ENCODE results near the gene CERS3. TPM values are rescaled to one million over a fixed set of nuclear protein-coding genes. Genes with fewer than 3 reads are reported as not detected.

The CERS3 gene
- total and polyA plus RNA-seq, 2 of the 4 experiments (the other 2 are of a cell fraction): not detected

GRCh38 chr15:100434561-100434960 is 94.2 kb downstream of the CERS3 start:
- CTCF ChIA-PET: no interaction called here
- no peak overlapping the region for H4K5ac ChIP-seq (ENCODE audit: low read depth, low read length)
- DNase-seq (no peak), ATAC-seq (ENCODE audit: low read depth) (no peak)
- no peak overlapping the region for H3K27ac ChIP-seq (ENCODE audit: insufficient read depth, low read length)
- WGBS, 2 experiments (ENCODE audit: extremely low coverage in 2 of 2, insufficient read length in 1 of 2): no CpG with 5 or more reads among the region's 6 CpGs
- H3K18ac ChIP-seq (ENCODE audit: low read depth, low read length): no peak overlapping the region
- H2BK20ac ChIP-seq (ENCODE audit: low read depth, low read length): no peak overlapping the region
- in situ Hi-C loops (cut with MboI; ENCODE audit: low sequenced_read_pairs): no loop called here
- no peak overlapping the region for H3K4ac ChIP-seq (ENCODE audit: low read depth, low read length)
- no peak overlapping the region for H3K23ac ChIP-seq (ENCODE audit: low read depth, low read length)
- peaks cover 18% of the 10 kb centered on the region for H3K9me3 ChIP-seq (ENCODE audit: control insufficient read depth, insufficient read depth, low read length)
- no peaks in the 10 kb centered on the region for H3K9me1 ChIP-seq (ENCODE audit: insufficient read depth, low read length)
- H4K91ac ChIP-seq (ENCODE audit: insufficient read depth, low read depth, low read length): no peak overlapping the region
- no peak overlapping the region for H3K14ac ChIP-seq (replicated peaks; ENCODE audit: low read depth, low read length)
- no peak overlapping the region for H3K9ac ChIP-seq (ENCODE audit: low read depth, low read length)
- no peak overlapping the region for H2BK15ac ChIP-seq (ENCODE audit: low read depth, low read length)
- no peak overlapping the region for H2BK5ac ChIP-seq (ENCODE audit: low read depth, low read length, poor library complexity, severe bottlenecking)
- no peak overlapping the region for H3K56ac ChIP-seq (ENCODE audit: extremely low read depth, insufficient read depth, low read length)
- H3K4me1 ChIP-seq (ENCODE audit: control insufficient read depth, insufficient read depth, low read length): no peaks in the 10 kb centered on the region
- TF ChIP-seq CTCF (conservative IDR thresholded peaks at IDR 0.05; ENCODE audit: low read depth, low read length): no peak
- TF ChIP-seq MXI1 (IDR thresholded peaks at IDR 0.05; ENCODE audit: borderline replicate concordance, low read depth, low read length): no peak
- no peak for TF ChIP-seq MAZ (IDR thresholded peaks at IDR 0.05; ENCODE audit: borderline replicate concordance, low read depth, low read length)
- TF ChIP-seq RAD21 (IDR thresholded peaks at IDR 0.05; ENCODE audit: low read length): no peak
- no peak for TF ChIP-seq MAFK (IDR thresholded peaks at IDR 0.05; ENCODE audit: low read depth, low read length)
- TF ChIP-seq NFE2L2 (IDR thresholded peaks at IDR 0.05; ENCODE audit: low read depth, low read length): no peak
- TF ChIP-seq RCOR1 (IDR thresholded peaks at IDR 0.05; ENCODE audit: insufficient replicate concordance, low read length): no peak
- TF ChIP-seq POLR2A (IDR thresholded peaks at IDR 0.05; ENCODE audit: low read depth, low read length): no peak
- no peaks in the 10 kb centered on the region for H3K27me3 ChIP-seq (ENCODE audit: control insufficient read depth, insufficient read depth, low read length)
- no peaks in the 10 kb centered on the region for H4K20me1 ChIP-seq (ENCODE audit: insufficient read depth, low read length)
- POLR2A ChIA-PET (ENCODE audit: unreplicated experiment): no interaction called here
- dilution Hi-C loops (cut with HindIII; ENCODE audit: low sequenced_read_pairs, unreplicated experiment): no loop called here
- no peak overlapping the region for H4K8ac ChIP-seq (ENCODE audit: low read depth in 2 of 2, low read length in 2 of 2)
- H3K4me3 ChIP-seq (ENCODE audit: insufficient read depth, low read depth, low read length): no peak overlapping the region
- no peak overlapping the region for H3K4me2 ChIP-seq (ENCODE audit: low read depth, low read length)
- intact Hi-C loops (cut with micrococcal nuclease): no loop called here
- BruUV-seq (replicated peaks): no TSS peak
- H2AK5ac ChIP-seq (ENCODE audit: low read depth, low read length): no peak overlapping the region
- no peak overlapping the region for H2AK9ac ChIP-seq (replicated peaks; ENCODE audit: low read depth, low read length, poor library complexity)
- H3K79me1 ChIP-seq (ENCODE audit: low read depth in 1 of 2, low read length in 2 of 2): no peaks in the 10 kb centered on the region
- no peaks in the 10 kb centered on the region for H3K36me3 ChIP-seq (ENCODE audit: control insufficient read depth, insufficient read depth, low read length)
- H2AFZ ChIP-seq (replicated peaks; ENCODE audit: low read length, poor library complexity): no peak overlapping the region
- no peak overlapping the region for H2BK120ac ChIP-seq (ENCODE audit: low read depth, low read length)
